CD4-positive, alpha-beta T cell treated with Interleukin-17A for 1 hour (primary cell): ENCODE results near the gene TAF5.
"Not testable (repeated sequence)": the region's sequence is repeated elsewhere in the genome, so short reads cannot be mapped to it uniquely, and the experiment has no call there.

Experiments
- DNase-seq: peaks from one replicate; pipeline ENCODE4 v3.0.0-alpha.2; 2020

The TAF5 gene

DNA sequence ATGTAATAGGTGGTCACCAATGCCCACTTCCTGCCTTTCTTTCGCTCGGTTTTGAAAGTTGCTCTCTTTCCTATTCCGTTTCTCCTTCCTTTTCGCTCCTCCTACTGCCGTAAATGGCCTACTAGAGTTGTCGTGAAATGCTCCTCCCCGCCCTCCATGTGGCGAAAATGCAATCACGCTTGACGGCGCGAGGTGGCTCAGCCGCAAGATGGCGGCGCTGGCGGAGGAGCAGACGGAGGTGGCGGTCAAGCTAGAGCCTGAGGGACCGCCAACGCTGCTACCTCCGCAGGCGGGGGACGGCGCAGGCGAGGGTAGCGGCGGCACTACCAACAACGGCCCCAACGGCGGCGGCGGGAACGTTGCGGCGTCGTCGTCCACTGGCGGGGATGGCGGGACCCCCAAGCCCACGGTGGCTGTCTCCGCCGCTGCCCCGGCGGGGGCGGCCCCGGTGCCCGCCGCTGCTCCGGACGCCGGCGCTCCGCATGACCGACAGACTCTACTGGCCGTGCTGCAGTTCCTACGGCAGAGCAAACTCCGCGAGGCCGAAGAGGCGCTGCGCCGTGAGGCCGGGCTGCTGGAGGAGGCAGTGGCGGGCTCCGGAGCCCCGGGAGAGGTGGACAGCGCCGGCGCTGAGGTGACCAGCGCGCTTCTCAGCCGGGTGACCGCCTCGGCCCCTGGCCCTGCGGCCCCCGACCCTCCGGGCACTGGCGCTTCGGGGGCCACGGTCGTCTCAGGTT lies at the start of gene TAF5:
TAF5 (plus strand) TSS at position 195 of the 737 bp plus-strand sequence; CDS start at position 209, 14 bp downstream.
- DNase-seq, result peak; percentile 95

DNA sequence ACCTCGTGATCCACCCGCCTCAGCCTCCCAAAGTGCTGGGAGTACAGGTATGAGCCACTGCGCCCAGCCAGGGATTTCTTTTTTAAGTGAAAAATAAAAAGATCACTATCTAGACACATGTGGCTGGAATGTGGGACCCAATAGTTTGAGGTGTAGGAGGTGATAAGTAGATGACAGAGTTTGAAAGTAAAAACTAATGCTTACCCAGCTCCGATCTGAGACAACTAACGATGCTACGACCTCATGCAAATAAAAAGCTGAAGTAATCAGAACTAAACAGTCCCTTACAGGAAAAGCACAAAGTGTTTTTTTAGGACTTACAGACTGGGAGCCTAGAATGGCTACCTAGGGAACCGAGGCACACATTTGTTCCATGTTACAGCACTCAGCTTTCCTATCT lies 39.9 kb upstream of the TAF5 start:
- no peak for DNase-seq

DNA sequence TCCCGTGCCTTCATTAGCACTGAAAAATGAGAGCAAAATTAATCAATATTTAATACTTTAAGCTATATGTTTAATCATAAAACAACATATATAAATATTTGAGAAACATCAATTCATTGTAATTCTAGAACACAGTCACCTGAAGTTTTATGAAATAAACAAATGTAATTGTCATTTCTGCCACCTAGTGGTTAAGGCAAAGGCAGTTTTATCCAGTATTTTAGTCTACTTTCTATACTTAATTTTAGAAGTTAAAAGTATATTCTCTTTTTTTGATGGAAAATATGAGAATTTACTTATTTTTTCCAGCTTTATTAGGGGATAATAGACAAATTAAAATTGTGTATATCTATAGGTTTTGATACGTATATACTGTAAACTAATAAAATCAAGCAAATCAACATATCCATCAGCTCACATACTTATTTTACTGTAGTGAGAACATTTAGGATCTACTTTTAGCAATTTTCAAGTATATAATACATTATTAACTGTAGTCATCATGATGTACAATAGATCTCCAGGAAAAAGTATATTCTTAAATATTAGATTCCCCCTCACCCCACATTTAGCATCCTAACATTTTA lies 33.7 kb upstream of the TAF5 start:
- DNase-seq, result peak; percentile 33

DNA sequence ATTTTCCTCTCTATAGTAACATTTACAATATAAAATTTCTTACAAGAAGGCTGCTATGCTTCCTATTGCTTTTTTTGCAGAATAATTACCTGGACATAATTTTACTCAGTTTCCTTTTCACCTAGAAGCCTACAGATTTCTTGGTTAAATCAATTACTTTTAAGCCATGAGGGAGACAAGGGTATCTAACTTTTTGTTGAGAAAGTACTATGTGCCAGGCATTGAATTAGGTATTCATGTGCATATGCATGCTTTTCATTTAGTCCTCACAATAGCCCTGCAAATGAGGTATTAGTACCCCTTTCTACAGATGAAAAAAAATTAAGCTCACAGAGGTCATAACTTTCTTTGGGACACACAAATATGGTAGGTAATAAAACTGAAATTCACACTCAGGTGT lies 33.2 kb upstream of the TAF5 start:
- no peak for DNase-seq

DNA sequence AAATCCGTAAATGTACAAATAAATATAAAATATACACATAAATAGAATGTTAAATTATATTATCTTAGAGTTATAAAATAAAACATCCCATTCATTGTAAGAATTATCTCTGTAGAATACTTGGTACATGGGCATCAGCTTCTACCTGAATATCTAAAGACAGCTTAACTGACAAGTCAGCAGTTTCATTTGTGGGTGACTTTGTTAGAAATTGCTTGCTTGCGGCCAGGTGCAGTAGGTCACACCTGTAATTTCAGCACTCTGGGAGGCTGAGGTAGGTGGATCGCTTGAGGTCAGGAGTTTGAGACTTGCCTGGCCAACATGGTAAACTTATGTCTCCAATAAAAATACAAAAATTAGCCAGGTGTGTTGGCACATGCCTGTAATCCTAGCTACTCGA lies 31.4 kb upstream of the TAF5 start:
- no peak for DNase-seq

DNA sequence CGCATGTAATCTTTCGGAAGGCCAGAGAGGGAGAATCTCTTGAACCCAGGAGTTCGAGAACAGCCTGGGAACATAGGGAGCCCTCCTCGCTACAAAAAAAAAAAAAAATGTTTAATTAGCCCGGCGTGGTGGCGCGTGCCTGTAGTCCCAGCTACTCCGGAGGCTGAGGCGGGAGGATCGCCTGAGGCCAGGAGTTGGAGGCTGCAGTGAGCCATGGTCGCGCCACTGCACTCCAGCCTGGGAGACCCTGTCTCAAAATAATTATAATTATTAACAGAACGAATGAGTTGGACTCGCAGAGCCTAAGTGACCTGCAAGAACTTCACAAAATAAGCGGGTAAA lies 17.6 kb upstream of the TAF5 start:
- no peak for DNase-seq

DNA sequence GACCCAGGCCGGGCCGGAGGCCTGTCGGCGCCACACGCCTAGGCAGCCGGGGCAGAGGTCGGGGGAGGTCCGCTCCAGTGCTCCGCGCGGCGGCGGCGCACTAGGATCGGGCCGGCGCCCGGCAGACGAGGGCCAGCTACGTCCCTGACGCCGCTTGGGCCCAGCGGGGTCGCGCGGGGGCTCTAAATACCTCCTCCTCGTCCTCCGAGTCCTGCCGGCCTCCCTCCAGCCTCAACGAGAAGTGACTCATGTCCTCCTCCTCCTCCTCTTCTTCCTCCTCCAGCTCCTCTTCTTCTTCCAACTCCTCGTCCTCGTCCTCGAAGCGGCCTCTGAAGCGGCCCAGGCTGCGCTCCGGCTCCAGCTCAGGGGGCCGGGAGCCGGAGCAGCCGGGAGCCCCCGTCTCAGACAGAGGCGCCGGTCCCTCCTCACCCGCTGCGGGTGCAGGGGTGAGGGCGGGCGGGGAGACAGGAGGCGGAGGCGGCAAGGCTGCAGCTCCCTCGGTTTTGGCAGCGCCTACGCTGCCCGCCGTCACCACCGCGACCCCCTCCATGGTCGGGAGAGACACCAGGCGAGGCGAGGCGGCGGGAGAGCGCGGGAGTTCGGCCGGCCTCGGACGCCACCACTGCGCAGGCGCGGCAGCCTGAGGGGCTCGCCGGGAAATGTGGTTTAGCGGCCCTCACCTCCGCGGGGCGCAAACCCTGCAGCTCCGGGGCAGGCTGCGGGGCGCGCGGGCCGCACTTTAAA lies 17.1 kb upstream of the TAF5 start, which contains the start of gene PCGF6:
PCGF6 (minus strand) TSS at position 624 of the 744 bp plus-strand sequence; CDS start at position 550, 74 bp downstream.
- DNase-seq, result peak; percentile 75

DNA sequence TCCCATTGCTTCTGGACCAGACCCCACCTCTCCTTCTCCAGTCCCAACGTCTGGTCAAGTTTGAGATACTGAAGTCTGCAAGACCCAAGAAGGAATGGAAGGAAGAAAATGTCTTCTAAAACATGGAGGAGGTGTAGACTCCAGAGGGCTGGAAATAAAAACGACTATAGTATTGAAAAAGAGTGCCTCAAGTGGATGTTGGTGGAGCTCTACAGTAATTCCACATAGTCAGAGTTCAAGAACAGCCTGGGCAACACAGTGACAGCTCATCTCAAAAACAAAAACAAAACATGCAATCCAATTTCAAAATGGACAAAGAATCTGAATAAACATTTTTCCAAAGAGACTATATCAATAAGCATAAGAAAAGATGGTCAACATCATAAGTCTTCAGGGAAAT lies 14.5 kb upstream of the TAF5 start:
- DNase-seq, result no peak

DNA sequence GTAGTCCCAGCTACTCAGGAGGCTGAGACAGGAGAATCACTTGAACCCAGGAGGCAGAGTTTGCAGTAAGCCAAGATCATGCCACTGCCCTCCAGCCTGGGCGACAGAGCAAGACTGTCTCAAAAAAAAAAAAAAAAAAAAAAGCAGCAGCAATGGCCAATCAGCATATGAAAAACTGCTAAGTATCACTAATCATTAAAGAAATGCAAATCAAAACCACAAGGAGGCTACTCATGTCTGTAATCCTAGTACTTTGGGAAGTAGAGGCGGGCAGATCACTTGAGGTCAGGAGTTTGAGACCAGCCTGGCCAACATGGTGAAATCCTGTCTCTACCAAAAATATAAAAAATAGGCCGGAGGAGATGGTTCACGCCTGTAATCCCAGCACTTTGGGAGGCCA lies 13.2 kb upstream of the TAF5 start:
- DNase-seq, result not testable (repeated sequence)

DNA sequence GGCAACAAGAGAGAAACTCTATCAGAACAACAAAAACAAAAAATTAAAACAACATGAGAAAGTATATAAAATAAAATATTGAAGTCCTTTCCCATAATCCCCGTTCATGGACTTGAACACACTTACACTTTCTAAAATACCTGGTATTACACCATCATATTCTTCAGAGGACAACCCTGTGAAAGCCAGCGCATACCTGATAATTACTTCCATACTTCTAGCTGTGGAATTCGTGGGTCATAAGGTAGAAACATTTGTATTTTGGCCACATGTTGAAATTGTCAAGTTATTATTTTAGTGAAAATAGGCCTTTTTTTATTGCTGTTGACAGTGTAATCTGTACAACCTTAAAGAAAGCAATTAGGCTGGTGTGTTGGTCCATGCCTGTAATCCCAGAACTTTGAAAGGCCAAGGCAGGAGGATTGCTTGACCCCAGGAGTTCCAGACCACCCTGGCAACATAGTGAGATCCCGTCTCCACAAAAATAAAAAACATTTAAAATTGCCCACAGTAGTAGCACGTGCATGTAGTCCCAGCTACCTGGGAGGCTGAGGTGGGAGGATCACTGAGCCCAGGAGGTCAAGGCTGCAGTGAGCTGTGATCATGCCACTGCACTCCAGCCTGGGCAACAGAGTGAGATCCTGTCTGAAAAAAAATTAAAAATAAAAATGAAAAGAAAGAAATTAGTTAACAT lies 11.7 kb upstream of the TAF5 start:
- DNase-seq, result no peak

DNA sequence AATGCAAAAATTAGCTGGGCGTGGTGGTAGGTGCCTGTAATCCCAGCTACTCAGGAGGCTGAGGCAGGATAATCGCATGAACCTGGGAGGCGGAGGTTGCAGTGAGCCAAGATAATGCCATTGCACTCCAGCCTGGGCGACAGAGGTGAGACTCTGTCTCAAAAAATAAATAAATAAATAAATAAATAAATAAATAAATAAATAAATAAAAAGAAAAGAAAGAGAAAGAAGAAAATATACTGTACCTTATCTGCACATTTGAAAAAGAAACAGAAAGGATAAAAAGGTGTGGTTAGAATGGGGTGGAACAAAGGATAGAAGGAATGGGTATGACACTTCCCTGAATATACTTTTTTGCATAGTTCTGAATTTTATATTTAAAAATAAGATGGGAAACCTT lies 8.3 kb upstream of the TAF5 start:
- DNase-seq, result not testable (repeated sequence)

DNA sequence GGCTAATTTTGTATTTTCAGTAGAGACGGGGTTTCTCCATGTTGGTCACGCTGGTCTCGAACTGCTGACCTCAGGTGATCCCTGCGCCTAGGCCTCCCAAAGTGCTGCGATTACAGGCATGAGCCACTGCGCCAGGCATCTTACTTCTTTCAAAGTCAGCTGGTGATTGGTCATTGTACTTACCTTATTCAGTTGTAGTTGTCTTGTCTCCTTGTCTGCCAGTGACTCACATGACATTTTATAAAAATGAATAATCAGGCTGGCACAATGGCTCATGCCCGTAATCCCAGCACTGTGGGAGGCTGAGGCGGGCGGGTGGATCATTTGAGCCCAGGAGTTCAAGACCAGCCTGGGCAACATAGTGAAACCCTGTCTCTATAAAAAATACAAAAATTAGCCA lies 7.0 kb upstream of the TAF5 start:
- DNase-seq, result not testable (repeated sequence)

DNA sequence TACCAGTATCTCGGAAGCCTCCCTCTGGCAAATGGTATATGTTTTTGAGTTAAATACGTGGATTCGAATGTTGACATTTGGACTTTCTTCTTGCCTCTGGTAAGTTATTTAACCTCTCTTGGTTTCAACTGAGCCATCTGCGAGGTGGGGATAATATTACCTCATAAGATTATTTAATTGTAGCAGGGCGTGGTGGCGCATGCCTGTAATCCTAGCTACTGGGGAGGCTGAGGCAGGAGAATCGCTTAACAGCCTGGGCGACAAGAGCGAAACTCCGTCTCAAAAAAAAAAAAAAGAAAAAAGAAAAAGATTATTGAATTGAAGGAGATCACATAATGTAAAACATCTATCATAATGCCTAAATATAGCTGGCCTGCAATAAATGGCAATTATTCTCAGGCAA lies 396 bp upstream of the TAF5 start:
- DNase-seq, result no peak

DNA sequence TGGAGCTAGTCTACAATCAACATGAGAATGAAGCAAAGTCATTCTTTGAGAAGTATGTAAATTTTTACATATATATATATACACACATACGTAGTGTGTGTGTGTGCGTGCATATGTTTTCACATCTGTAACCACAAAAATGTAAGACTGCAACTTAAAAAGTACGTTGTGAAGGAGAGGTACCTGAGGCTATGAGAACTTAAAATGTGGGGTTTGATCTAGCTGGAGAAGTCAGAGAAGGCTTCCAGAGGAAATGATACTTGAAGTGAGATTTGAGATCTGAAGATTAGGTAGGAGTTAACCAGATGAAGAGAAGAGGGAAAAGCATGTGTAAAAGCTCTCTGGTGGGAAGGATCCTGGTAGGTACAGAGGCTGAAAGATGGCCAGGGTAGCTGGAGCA lies 5.8 kb downstream of the TAF5 start:
- no peak for DNase-seq

DNA sequence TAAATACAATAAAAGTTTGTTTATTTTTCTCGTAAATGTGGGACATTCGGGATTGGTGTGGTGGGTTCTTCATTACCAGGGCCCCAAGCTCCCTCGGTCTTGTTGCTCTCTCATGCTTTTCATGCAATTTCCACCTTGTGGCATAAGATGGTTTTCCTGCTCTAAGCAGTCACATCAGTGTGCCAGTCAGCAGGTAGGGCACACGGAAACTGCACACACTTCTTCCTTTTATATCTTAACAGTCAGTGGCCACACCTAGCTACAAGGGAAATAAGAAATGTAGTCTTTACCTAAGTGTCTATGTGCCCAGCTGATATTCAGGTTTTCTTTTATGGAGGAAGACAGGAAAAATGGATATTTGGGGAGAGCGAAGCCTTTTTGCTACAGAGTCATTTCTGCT lies 6.5 kb downstream of the TAF5 start:
- DNase-seq, result no peak

DNA sequence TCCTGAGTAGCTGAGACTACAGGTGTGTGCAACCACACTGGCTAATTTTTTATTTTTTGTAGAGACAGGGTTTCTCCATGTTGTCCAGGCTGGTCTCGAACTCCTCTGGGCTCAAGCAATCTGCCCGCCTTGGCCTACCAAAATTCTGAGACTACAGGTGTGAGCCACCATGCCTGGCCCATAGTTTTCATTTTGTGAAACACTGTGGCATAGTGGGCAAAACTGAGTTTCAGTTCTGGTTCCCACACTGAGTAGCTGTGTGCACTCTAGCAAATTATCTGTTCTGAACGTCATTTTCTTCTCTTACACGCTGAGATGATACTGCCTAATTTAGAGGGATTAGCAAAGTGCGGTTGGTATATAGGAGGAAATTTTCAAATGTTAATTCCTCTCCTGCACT lies 15.0 kb downstream of the TAF5 start:
- DNase-seq, result no peak

DNA sequence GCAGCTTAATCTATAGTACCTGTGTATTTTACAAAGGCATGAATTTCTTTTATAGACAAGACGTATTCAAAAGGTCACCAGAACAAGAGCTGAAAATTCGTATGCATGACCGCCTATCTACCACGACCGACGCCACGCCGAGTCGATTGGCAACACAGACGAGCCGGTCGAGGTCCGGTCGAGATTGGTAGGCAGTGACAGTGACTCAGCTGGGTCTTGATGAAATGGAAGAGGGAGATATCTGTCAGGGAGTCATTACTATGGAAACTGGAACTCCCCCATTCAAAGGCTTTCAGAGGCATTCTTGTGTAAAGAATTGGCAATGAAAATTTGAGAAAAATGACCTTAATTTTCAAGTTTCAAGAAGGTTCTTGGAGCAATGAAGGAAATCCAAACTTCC lies 26.4 kb downstream of the TAF5 start:
- DNase-seq, result no peak

DNA sequence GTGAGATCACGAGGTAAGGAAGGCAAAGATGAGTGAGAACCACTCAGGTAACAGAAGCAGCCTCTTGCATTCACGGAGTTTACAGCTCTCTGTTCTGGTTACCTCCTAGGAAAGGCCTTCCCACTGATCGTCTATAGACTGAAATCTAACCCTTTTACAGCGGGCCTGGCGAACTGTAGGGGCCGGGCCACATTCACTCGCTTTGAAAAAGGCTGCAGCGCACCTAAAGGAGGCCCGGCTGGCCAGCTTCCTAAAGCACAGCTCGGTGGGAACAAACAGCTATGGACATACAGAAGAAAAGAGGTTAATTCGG lies 27.9 kb downstream of the TAF5 start:
- DNase-seq, result no peak

DNA sequence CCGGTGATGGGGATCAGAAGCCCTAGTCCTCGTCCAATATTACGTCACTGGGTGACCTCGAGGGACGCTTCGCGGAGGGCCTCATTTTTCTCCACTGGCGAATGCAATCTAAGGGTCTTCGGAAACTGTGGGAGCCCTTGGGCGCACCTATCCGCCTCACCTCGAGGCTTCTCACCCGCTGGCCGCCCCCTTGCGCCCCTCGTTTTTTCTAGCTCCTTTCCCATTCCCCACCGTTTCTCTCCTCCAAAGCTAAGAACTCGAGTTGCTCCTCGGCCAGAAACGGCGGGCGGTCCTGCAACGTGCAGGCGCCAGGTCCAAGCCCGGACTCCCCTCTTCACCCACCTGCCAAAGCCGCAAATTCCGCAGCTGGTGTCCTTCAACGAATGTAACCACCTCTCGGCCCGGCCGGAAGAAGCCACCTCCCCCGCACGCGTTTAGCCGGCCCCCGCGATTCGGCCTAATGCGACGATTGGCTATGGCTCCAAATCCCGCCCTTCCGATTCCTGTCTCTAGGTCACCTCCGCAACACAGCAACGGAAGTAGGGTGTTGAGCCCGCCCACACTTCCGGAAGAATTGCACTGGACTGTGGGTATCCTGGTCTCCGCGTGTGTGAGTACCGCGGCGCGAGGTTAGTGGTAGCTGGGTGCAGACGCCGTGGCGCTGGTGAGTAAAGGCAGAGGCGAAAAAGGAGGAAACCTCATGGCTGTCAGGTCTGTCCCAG lies 28.5 kb downstream of the TAF5 start, which contains the start of the genes ATP5MK and PDCD11:
ATP5MK (minus strand) TSS at position 409 of the 722 bp plus-strand sequence. CDS start 4,018 bp downstream, outside the sequence.
PDCD11 (plus strand) TSS at position 560 of the 722 bp plus-strand sequence. CDS start 1,801 bp downstream, outside the sequence.
- peak; percentile 96 for DNase-seq

DNA sequence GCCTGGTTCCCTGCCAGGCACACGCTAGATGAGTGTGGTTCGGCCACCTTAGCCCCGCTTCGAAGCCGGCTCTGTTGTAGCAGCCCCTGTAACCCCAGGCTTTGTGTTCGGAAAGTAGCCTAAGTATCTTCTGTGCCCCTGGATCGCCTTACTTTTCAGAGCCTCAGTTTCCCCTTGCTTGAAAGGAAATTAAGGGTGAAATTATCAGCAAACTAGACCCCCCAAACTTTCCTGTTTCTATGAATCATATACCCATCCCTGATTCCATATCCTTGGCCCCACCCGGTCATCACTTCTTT lies 29.0 kb downstream of the TAF5 start:
- DNase-seq, result no peak

DNA sequence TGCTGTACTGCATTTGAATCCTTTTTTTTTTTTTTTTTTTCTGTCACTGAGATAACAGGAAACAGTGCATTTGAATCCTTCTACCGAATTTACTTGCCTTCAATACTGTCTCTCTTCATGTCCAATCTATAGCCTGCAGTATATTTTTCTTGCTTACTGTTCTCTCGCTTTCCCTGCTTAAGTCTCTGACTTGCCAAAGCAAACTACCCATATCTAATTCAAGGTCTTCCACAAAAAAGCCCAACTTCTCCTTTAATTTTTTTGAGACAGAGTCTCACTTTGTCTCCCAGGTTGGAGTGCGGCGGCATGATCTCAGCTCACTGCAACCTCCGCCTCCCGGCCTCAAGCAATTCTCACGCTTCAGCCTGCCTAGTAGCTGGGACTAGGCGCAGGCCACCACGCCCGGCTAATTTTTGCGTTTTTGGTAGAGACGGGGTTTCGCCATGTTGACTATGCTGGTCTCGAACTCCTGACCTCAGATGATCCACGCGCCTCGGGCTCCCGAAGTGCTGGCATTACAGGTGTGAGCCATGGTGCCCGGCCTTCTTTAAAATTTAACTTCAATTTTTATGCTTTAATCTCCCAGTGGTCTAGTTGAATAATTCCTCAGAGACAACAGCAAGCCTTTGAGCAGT lies 29.5 kb downstream of the TAF5 start:
- DNase-seq, result no peak

DNA sequence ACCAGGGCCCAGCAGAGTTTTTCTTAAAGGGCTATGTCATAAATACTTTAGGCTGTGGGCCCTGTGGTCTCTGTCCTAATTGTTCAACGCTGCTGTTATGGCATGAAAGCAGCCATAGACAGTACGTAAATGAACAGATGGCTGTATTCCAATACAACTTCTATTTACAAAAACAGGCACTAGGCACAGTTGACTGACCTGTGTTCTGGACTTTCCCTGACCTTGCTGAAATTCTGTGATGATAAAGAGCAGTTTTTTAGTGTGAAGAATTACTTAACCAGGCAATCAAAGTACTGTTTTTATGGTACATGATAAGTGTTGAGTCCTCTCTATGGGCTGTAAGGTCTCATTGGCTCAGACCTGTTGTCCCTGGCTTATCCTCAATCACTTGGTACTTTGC lies 45.8 kb downstream of the TAF5 start:
- no peak for DNase-seq
